Measurements from ENCODE around the gene HCN4. TPM values are rescaled to one million over a fixed set of nuclear protein-coding genes. Genes with fewer than 3 reads are reported as not detected.

The HCN4 gene
- total RNA-seq, 1 donor from 2014 or later: 0.17 TPM

DNA sequence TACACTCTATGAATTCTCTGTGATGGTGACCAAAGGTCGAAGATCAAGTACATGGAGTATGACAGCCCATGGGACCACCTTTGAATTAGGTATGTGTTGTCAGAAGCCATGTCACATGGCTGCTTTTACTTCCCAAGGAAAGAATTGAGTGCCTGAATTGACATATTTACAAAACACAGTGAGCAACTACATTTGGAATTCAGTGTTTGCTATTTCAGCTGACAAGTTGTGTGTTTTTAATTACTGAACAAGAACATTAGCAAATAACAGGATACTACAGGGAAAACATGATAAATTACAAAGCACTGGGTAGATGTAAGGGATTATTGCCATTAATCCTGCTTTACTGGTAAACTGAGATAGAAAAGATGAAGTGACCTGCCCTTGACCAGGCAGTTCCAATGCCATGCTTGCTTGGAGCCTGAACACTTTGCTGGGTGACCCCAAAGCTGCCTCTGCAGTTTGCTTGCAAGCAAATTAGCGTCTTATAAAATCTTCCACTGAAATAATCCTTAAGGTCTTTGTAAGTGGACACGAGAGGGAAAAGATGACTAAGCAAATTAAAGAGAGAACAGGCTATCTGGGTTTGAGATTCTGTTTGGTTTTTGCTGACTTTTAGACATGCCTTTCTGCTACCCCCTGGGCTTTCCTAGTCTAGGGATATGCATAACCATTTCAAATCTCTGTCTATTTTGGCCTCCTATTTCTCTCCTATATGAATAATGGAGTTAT, 98.2 kb downstream of the HCN4 start:
- DNase-seq (ENCODE audit: low read depth): no peak
- H3K4me3 ChIP-seq (ENCODE audit: low read depth, low read length): no peak overlapping the region
- no peak for TF ChIP-seq CTCF (conservative IDR thresholded peaks at IDR 0.05; ENCODE audit: low read depth, low read length)

Other genes starting within 250 kb of the HCN4 start
- not detected in 2 replicates for gene REC114, start 74.2 kb upstream of the HCN4 start, total RNA-seq

Measured in epithelial cell of proximal tubule (primary cell).